ENCODE results near the gene CD69. TPM values are rescaled to one million over a fixed set of nuclear protein-coding genes. Genes with fewer than 3 reads are reported as not detected.
"Not testable (repeated sequence)": the region's sequence is repeated elsewhere in the genome, so short reads cannot be mapped to it uniquely, and the experiment has no call there.

The CD69 gene
- total and polyA plus RNA-seq, 12 donors = 0.39 to 4.6 (median 1.5) TPM; not detected in 1

GRCh38 chr12:9718968-9719367 lies 41.7 kb downstream of the CD69 start:
- WGBS, 4 donors = 88 to 96% (median 89%) methylated on average over 7 of the region's 7 CpGs
- no peak overlapping the region for H3K4me3 ChIP-seq
- DNase-seq = no peak
- H3K27ac ChIP-seq = no peak overlapping the region
- no peaks in the 10 kb centered on the region for H3K36me3 ChIP-seq (replicated peaks in 1 of 2)
- no peaks in the 10 kb centered on the region for H3K4me1 ChIP-seq (replicated peaks in 1 of 2)
- TF ChIP-seq, protein P1, sequence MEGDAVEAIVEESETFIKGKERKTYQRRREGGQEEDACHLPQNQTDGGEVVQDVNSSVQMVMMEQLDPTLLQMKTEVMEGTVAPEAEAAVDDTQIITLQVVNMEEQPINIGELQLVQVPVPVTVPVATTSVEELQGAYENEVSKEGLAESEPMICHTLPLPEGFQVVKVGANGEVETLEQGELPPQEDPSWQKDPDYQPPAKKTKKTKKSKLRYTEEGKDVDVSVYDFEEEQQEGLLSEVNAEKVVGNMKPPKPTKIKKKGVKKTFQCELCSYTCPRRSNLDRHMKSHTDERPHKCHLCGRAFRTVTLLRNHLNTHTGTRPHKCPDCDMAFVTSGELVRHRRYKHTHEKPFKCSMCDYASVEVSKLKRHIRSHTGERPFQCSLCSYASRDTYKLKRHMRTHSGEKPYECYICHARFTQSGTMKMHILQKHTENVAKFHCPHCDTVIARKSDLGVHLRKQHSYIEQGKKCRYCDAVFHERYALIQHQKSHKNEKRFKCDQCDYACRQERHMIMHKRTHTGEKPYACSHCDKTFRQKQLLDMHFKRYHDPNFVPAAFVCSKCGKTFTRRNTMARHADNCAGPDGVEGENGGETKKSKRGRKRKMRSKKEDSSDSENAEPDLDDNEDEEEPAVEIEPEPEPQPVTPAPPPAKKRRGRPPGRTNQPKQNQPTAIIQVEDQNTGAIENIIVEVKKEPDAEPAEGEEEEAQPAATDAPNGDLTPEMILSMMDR (IDR thresholded peaks at IDR 0.05) = no peak
- TF ChIP-seq POLR2A (IDR thresholded peaks at IDR 0.05) = no peak
- intact Hi-C loops (cut with DNase I) = no loop called here
- no peaks in the 10 kb centered on the region for H3K9me3 ChIP-seq (replicated peaks in 1 of 3)
- no peaks in the 10 kb centered on the region for H3K27me3 ChIP-seq

DNA sequence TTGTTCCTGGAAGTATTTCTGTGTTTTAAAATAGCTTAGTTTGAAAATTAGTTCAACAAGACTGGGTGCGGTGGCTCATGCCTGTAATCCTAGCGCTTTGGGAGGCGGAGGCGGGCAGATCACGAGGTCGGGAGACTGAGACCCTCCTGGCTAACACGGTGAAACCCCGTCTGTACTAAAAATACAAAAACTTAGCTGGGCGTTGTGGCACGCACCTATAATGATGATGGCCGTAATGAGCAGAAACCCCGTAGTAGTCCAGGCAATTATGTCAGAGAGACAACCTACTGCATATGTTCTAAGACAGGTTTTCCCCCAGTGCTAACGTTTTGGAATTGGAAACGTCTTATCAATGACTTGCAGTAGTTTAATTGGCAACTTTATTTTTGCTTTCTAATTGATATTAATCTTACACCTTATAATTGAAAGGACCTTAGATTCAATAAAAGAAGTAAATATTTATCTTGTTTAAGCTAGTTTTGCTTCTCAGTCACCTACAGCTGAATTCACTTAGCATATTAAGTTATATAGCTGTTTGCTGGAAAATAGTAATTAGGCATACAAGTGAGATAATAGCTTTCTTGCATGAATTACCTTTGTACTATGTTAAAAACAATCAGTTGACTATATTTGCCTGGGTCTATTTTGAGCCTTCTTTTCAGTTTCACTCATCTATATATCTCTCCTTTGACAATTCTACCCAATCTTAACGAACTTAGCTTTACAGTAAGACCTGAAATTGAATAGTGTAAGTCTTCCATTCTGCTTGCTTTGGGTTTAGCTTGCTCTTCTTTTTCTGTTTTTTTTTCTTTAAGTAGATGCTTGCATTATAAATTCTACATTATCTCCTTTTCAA lies 43.4 kb downstream of the CD69 start:
- no peaks in the 10 kb centered on the region for H3K4me1 ChIP-seq (replicated peaks in 1 of 2)
- 84 to 92% (median 86%) methylated on average over 15 of the region's 15 CpGs for WGBS, 4 donors
- intact Hi-C loops (cut with DNase I) = no loop called here
- no peaks in the 10 kb centered on the region for H3K9me3 ChIP-seq (replicated peaks in 1 of 3)
- H3K4me3 ChIP-seq = no peak overlapping the region
- TF ChIP-seq, protein P1 (IDR thresholded peaks at IDR 0.05) = no peak
- no peak for TF ChIP-seq POLR2A (IDR thresholded peaks at IDR 0.05)
- H3K27ac ChIP-seq = no peak overlapping the region
- H3K27me3 ChIP-seq = no peaks in the 10 kb centered on the region
- no peak for DNase-seq
- H3K36me3 ChIP-seq (replicated peaks in 1 of 2) = no peaks in the 10 kb centered on the region

DNA sequence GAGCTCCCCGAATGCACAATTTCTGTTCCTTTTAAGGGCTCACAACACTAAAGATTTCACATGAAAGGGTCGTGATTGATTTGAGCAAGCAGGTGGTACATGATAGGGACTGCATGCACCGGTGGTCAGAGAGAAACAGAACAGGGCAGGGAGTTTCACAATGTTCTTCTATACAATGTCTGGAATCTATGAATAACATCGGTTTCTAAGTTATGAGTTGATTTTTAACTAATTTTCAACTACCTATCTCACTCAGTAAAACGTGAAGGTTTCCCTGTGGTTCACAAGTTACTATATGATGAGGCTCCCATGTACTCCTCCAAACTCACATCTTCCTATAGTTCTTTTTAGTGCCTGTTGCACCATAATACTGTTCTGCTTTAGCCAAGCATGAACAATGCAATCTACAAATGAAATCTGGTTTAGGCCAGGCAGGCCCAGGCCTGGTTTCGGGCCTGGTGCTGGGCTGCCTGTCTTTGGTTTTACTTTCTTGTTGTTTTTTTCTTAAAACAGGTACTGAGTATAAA lies 47.6 kb downstream of the CD69 start:
- not testable (repeated sequence) for H3K36me3 ChIP-seq (replicated peaks in 1 of 2); H3K27ac ChIP-seq; H3K9me3 ChIP-seq (replicated peaks in 1 of 3); DNase-seq; H3K4me1 ChIP-seq (replicated peaks in 1 of 2); H3K27me3 ChIP-seq; H3K4me3 ChIP-seq
- intact Hi-C loops (cut with DNase I) = loop anchor here in 1 of 2 donors (5.0 kb wide), 1 partner anchor 76 kb away; no protein-coding TSS in a partner anchor
- 74 to 85% (median 76%) methylated on average over 6 of the region's 6 CpGs for WGBS, 4 donors

DNA sequence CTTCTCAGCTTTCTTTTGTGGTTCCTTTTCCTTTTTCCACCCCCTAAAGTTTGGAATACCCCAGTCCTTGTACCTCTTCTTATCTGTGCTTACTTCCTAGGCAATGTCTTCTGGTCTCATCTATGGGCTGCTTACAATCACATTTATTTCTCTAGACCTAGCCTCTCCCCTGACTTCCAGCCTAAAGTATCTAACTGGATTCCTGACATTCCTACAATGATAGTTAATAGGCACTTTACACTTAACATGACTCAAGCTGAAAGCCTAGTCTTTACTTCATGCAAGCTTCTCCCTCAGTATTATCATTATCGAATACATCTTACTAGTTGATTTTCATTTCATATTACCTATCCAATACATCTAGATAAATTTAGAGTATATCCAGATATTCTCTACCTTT lies 49.0 kb downstream of the CD69 start:
- no peaks in the 10 kb centered on the region for H3K27me3 ChIP-seq

More for the DNA sequence above, 49.0 kb downstream of the CD69 start:
- no peaks in the 10 kb centered on the region for H3K9me3 ChIP-seq (replicated peaks in 1 of 3)
- no peaks in the 10 kb centered on the region for H3K36me3 ChIP-seq (replicated peaks in 1 of 2)
- WGBS, 4 donors = 83 to 88% (median 86%) methylated on average over 1 of the region's 1 CpG
- DNase-seq = no peak
- H3K27ac ChIP-seq = no peak overlapping the region
- H3K4me1 ChIP-seq (replicated peaks in 1 of 2) = no peaks in the 10 kb centered on the region
- intact Hi-C loops (cut with DNase I) = loop anchor here in 1 of 2 donors (5.0 kb wide), 1 partner anchor 74 kb away; no protein-coding TSS in a partner anchor
- TF ChIP-seq POLR2A (IDR thresholded peaks at IDR 0.05) = no peak
- TF ChIP-seq, protein P1 (IDR thresholded peaks at IDR 0.05) = no peak
- no peak overlapping the region for H3K4me3 ChIP-seq

Measured in adrenal gland (tissue), 12 donors.